ENCODE measurements around the gene RASGRF2.
A peak's percentile ranks its signal among the peaks of the same experiment; 100 is the strongest.

Gene RASGRF2, protein sequence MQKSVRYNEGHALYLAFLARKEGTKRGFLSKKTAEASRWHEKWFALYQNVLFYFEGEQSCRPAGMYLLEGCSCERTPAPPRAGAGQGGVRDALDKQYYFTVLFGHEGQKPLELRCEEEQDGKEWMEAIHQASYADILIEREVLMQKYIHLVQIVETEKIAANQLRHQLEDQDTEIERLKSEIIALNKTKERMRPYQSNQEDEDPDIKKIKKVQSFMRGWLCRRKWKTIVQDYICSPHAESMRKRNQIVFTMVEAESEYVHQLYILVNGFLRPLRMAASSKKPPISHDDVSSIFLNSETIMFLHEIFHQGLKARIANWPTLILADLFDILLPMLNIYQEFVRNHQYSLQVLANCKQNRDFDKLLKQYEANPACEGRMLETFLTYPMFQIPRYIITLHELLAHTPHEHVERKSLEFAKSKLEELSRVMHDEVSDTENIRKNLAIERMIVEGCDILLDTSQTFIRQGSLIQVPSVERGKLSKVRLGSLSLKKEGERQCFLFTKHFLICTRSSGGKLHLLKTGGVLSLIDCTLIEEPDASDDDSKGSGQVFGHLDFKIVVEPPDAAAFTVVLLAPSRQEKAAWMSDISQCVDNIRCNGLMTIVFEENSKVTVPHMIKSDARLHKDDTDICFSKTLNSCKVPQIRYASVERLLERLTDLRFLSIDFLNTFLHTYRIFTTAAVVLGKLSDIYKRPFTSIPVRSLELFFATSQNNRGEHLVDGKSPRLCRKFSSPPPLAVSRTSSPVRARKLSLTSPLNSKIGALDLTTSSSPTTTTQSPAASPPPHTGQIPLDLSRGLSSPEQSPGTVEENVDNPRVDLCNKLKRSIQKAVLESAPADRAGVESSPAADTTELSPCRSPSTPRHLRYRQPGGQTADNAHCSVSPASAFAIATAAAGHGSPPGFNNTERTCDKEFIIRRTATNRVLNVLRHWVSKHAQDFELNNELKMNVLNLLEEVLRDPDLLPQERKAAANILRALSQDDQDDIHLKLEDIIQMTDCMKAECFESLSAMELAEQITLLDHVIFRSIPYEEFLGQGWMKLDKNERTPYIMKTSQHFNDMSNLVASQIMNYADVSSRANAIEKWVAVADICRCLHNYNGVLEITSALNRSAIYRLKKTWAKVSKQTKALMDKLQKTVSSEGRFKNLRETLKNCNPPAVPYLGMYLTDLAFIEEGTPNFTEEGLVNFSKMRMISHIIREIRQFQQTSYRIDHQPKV (N-terminal part only)

DNA sequence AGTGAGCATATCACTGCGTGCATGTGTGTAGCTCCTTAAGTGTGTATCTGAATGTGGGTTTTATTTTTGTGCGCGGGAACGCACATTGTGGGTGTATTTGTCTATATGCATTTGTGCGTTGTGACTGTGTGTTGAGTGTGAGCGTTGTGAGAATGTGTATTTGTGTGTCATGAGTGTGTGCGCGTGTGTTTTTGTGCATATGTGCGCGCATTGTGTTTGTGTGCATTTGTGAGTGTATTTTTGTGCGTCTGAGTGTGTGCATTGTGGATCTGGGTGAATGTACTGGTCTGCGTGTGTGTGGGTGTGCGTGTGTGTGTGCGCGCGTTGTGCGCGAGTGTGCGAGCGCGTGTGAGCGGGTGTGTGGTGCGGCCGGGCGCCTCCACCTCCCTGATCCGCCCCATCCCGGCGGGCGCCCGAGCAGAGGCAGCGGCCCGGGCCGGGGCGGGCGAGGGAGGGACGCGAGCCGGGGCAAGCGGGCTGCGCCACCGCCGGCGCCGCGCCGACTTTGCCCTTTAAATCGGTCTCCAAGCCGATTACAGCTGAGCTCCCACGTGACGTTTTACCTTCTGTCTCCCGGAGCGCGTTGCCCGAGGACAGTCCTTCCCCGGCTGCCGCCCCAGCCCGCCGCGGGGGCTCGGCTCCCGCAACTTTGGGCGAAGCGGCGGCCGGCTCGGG is at the start of gene RASGRF2:
RASGRF2 (plus strand) TSS at position 596 of the 675 bp plus-strand sequence. CDS start 376 bp downstream, outside the sequence.
- DNase-seq, result peak; percentile 3

DNA sequence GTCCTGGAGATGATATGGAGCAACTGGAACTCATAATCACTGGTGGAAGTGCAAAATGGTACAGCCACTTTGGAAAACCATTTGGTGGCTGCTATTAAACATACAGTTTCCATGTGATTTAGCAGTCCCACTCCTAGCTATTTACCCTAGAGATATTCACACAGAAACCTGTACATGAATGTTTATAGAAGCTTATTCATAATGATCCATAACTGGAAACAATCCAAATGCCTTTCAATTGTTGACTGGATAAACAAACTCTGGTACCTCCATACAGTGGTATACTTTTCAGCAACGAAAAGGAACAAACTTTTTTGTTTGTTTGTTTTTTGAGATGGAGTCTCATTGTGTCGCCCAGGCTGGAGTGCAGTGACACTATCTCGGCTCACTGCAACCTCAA is 47.7 kb upstream of the RASGRF2 start:
- DNase-seq, result no peak

DNA sequence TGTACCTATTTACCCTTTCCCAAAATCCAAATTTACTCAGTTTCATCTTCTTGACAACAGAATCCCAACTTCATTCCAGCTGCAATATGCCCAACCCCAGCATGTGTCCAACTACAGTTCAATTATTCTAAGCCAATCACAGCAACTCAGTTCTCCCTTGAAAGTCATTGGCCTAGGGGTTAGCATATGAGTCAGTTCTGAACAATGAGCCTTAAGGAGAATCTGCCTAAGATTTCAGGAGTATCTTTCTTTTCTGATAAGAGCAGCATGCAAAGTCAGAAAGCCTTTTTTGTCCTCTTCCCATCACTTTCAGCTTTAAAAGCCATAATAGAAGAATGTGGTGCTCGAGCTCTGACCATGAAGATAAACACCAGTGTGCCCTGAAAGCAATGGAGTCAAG is 44.4 kb upstream of the RASGRF2 start:
- DNase-seq, result no peak

- no peak for DNase-seq
These were observed 43.5 kb upstream of the RASGRF2 start for GRCh38 chr5:80916676-80917075.

DNA sequence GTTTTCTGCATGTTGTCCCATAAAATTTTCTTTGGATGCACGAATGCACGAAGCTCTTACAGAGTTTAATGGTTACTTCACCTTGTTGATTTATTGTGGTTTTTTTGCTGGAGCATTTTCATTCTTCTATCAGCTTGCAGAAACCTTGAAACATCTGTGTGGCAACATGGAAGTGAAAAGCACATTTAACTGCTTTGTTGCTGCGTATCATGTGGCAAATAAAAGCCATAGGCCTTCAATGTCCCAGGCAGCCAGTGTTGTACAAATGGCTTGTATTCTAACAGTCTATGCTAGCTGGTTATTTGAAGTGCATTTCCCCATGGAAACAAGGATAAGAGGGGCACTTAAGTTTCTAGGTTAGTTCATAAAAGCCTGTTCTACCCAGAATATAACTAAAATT is 42.5 kb upstream of the RASGRF2 start:
- DNase-seq, result no peak

- DNase-seq, result no peak
These were observed 40.4 kb upstream of the RASGRF2 start for GRCh38 chr5:80919678-80920196.

- no peak for DNase-seq
These were observed 39.8 kb upstream of the RASGRF2 start for GRCh38 chr5:80920333-80920732.

DNA sequence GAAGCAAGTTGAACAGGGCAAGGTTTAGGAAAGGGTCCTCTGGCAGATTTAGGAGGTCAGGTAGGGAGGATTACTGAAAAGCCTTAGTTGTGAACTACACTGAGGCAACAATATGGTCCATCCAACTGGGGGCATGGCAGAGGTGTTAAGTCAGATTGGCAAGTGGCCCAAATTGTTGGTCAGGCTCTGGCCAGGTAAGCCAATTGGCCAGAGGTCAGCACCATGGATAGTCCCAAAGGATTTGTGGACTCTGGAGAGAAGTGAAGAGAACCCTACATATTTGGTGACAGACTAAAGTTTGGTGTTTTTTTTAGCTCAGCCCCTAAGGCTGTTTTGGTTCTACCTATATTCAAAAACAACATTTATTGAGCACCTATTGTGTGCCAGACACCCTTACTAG is 39.1 kb upstream of the RASGRF2 start:
- no peak for DNase-seq

DNA sequence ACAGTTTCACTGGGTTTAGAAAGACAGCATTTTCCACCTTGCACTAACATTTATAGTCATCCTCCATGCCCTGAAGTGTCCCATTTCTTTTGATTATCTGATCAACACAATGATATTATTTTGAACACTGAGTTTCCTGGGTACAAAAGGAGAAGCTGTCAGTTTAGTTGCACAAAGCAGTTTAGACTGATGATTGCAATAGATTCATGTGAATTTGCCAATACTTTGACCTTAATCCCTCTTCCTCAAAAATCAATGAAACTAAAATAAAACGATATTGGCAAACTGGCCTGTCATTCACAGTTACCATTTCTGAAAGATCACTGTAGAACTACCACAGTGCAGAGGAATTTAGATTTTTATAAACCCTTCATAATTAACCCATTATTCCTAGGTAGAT is 34.2 kb upstream of the RASGRF2 start:
- no peak for DNase-seq

- DNase-seq, result no peak
These were observed 33.6 kb upstream of the RASGRF2 start for GRCh38 chr5:80926536-80926935.

GRCh38 chr5:80926979-80927656 is 33.0 kb upstream of the RASGRF2 start:
- DNase-seq, result no peak

DNA sequence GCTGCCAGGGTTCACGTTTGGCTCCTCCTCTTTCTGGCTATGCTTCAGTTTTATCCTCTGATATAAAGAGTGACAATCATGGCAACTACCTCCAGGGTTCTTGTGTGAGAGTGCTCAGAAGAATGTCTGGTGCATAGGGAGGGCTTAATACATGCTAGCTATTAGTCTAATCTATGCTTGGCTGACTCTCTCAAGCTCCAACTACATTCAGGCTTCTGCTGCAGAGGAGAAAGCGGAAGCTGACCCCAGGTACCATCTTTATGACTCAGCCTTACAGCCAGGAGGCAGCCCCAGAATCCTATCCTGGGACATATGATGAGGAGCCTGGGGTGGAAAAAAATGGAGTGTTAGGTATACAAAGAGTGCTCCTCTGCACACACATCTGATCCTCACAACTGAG is 32.1 kb upstream of the RASGRF2 start:
- DNase-seq, result no peak

DNA sequence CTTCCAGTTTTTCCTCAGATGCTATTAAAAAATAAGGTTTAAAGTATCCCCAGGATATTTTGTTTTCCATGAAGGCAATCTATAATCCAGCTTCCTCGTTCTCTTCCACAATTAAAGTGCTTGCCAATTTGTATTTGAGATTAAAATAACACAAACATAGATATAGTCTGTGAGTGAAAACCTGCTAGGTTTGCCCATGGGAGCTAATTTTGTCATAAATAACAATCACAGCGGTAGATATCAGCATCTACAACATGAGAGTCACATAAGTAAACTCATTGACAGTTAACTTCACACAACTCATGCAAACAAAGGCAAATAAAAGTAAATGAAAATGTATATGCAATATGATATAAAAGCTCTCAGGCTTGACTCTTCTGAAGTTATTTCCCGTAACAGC is 29.2 kb upstream of the RASGRF2 start:
- no peak for DNase-seq

GRCh38 chr5:80931411-80931810 is 28.8 kb upstream of the RASGRF2 start:
- no peak for DNase-seq

- DNase-seq, result no peak
These were observed 27.1 kb upstream of the RASGRF2 start for GRCh38 chr5:80933036-80933435.

GRCh38 chr5:80934751-80935150 is 25.4 kb upstream of the RASGRF2 start:
- DNase-seq, result no peak

DNA sequence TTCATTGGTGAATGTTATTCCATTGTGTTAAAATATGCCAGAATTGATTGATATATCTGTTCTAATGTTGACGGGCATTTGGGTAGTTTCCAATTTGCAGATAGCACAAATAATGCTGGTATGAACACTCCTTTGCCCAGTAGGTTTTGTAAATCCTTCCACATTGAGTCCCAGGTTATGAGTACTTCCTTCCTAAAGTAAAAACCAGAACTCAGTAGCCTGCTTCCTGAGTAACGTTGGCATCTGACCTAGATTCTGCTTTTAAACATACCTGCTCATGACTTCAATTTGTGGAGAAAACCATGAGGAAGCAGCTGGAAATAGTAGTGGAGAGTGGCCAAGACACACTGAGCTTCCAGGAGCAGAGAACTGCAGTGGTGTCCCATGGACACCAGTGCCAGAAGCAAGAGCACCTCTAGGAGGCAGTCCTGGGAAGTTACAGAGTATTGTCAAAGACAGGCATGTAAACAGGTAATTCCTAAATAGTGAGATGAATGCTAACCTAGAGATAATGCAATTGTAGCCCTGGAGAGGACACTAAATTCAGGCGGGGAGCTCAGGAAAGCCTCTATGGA is 24.3 kb upstream of the RASGRF2 start:
- no peak for DNase-seq

DNA sequence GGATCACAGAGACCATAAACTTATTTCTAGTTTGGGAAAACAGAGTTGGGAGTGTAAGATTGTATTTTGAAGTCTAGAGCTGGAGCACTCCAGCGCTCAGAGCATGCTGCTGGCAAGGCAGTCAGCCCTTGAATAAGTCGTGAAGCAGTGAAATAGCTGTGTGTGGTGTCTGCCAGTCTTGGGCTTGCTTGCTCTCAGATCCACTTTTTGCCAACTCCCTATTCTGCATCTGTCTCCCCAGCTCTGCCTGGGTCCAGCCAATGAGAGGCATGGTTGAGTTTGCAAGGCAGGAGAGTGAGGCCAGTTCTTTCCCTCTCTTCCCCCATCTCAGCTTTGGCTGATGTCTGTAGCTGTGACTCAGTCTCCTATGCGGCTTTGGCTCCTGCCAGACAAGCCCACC is 23.3 kb upstream of the RASGRF2 start:
- DNase-seq, result no peak

DNA sequence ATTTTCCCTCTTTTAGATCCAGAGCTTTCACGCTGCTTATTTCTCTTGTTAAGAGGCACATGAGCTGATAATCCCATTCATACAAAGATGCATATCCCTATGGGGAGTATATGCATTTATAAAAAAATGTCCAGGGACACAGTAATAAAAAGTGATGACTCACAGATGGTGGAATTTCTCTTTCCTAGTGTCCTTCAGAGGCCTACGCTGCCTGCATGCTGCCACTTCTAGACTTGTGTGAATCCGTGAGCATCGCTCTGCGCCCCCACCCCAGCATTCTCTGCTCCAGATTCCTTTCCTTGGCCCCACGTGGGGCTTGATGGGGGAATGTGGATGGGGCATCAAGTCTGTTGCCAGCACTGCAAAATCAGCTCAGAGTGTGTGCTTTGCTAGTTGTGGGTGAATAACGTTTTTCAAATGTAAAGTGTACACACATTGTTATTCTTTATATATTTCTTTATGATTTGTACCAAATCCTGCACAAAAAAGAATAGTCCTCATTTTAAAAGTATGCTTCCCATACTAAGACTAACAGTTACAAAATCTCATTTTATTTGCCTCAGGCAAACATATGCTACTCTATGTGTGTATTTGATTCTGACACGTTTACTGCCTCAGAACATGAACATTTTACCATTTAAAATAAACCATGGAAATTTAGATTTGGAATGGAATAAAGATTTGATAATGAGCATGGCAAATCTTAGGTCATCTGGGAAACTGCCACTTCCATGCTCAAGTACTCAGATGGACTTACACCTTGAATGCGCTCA is 22.4 kb upstream of the RASGRF2 start:
- no peak for DNase-seq

- DNase-seq, result no peak
These were observed 18.7 kb upstream of the RASGRF2 start for GRCh38 chr5:80941496-80941895.

- DNase-seq, result no peak
These were observed 8.8 kb upstream of the RASGRF2 start for GRCh38 chr5:80951366-80951765.

Measured in NCI-H524 treated with DMSO at 0.1 percent for 48 hours (cell line).